ENCODE data around the gene ERGIC3. TPM values are rescaled to one million over a fixed set of nuclear protein-coding genes. Genes with fewer than 3 reads are reported as not detected.

Gene ERGIC3
- total and polyA plus RNA-seq, 2 donors (not counting 3 experiments of a cell fraction or from before 2014, with no cell fraction given) = 203 to 419 TPM

- POLR2A ChIA-PET = no interaction called here
- no peaks in the 10 kb centered on the region for H3K36me3 ChIP-seq (ENCODE audit: control insufficient read depth in 2 of 2, extremely low read depth in 1 of 2, insufficient read depth in 2 of 2, low read length in 2 of 2)
- H3K4me3 ChIP-seq (replicated peaks in 1 of 3; ENCODE audit: insufficient read depth in 1 of 3, low read depth in 1 of 3, low read length in 3 of 3) = no peak overlapping the region
- BruUV-seq (replicated peaks) = no TSS peak
- no peak for FAIRE-seq
- no peaks in the 10 kb centered on the region for H3K9me1 ChIP-seq (replicated peaks; ENCODE audit: control insufficient read depth, extremely low read depth, insufficient read depth, low read length)
- H3K9me3 ChIP-seq (replicated peaks; ENCODE audit: control insufficient read depth, insufficient read depth, low read length) = no peaks in the 10 kb centered on the region
- no peak overlapping the region for H2AFZ ChIP-seq (ENCODE audit: low read depth, low read length)
- no peak overlapping the region for H3K9ac ChIP-seq (replicated peaks; ENCODE audit: extremely low read depth, insufficient read depth, low read length)
- TF ChIP-seq GATA2 (IDR thresholded peaks at IDR 0.05; ENCODE audit: insufficient read depth, insufficient read length, low read depth, low read length) = no peak
- no peak for TF ChIP-seq JUN (IDR thresholded peaks at IDR 0.05; ENCODE audit: borderline replicate concordance, insufficient read depth, insufficient read length, low read depth)
- no peak for TF ChIP-seq MAX (IDR thresholded peaks at IDR 0.05; ENCODE audit: insufficient read depth, insufficient read length)
- TF ChIP-seq MYC (IDR thresholded peaks at IDR 0.05; ENCODE audit: low read depth, low read length) = no peak
- TF ChIP-seq POLR2AphosphoS5 (IDR thresholded peaks at IDR 0.05; ENCODE audit: insufficient read depth, low read depth, low read length) = no peak
- DNase-seq (ENCODE audit: low read depth, low spot score) = no peak
- no peak overlapping the region for H3K27ac ChIP-seq (ENCODE audit: insufficient read depth, low read depth, low read length)
- dilution Hi-C loops (cut with MboI; ENCODE audit: extremely low pct_ligation_motif_present, low sequenced_read_pairs) = no loop called here
- CTCF ChIA-PET = no interaction called here
- H3K4me2 ChIP-seq (ENCODE audit: insufficient read depth, low read length) = no peak overlapping the region
- no peaks in the 10 kb centered on the region for H3K79me2 ChIP-seq (ENCODE audit: control insufficient read depth, insufficient read depth, low read length)
- no peaks in the 10 kb centered on the region for H3K27me3 ChIP-seq (ENCODE audit: control insufficient read depth in 2 of 2, insufficient read depth in 2 of 2, low read length in 2 of 2)
- intact Hi-C loops (cut with micrococcal nuclease) = no loop called here
- H4K20me1 ChIP-seq (replicated peaks; ENCODE audit: control insufficient read depth, extremely low read depth, insufficient read depth, low read length) = no peaks in the 10 kb centered on the region
- H3K4me1 ChIP-seq (ENCODE audit: control insufficient read depth, extremely low read depth, insufficient read depth, low read length) = no peaks in the 10 kb centered on the region
These were observed 45.0 kb downstream of the ERGIC3 start for GRCh38 chr20:35586751-35587425.

- Histone ChIP-seq H2AFZ (ENCODE audit: low read depth, low read length) (no peak overlapping the region), H3K79me2 (ENCODE audit: control insufficient read depth, insufficient read depth, low read length) (no peaks in the 10 kb centered on the region), H3K4me1 (ENCODE audit: control insufficient read depth, extremely low read depth, insufficient read depth, low read length) (no peaks in the 10 kb centered on the region), H3K4me2 (ENCODE audit: insufficient read depth, low read length) (no peak overlapping the region), H4K20me1 (replicated peaks; ENCODE audit: control insufficient read depth, extremely low read depth, insufficient read depth, low read length) (no peaks in the 10 kb centered on the region), H3K9ac (replicated peaks; ENCODE audit: extremely low read depth, insufficient read depth, low read length) (no peak overlapping the region), H3K27ac (ENCODE audit: insufficient read depth, low read depth, low read length) (no peak overlapping the region), H3K9me3 (replicated peaks; ENCODE audit: control insufficient read depth, insufficient read depth, low read length) (no peaks in the 10 kb centered on the region), H3K9me1 (replicated peaks; ENCODE audit: control insufficient read depth, extremely low read depth, insufficient read depth, low read length) (no peaks in the 10 kb centered on the region), H3K36me3 (ENCODE audit: control insufficient read depth in 2 of 2, extremely low read depth in 1 of 2, insufficient read depth in 2 of 2, low read length in 2 of 2) (no peaks in the 10 kb centered on the region), H3K4me3 (replicated peaks in 1 of 3; ENCODE audit: insufficient read depth in 1 of 3, low read depth in 1 of 3, low read length in 3 of 3) (no peak overlapping the region), H3K27me3 (ENCODE audit: control insufficient read depth in 2 of 2, insufficient read depth in 2 of 2, low read length in 2 of 2) (no peaks in the 10 kb centered on the region)
- dilution Hi-C loops (cut with MboI; ENCODE audit: extremely low pct_ligation_motif_present, low sequenced_read_pairs) (no loop called here), intact Hi-C loops (cut with micrococcal nuclease) (no loop called here)
- POLR2A ChIA-PET = no interaction called here
- no peak for TF ChIP-seq JUN (IDR thresholded peaks at IDR 0.05; ENCODE audit: borderline replicate concordance, insufficient read depth, insufficient read length, low read depth)
- TF ChIP-seq CTCF (IDR thresholded peaks at IDR 0.05; ENCODE audit: extremely low read depth in 1 of 2, insufficient read depth in 1 of 2, low read depth in 1 of 2, low read length in 2 of 2) = no peak
- no peak for TF ChIP-seq EZH2 (IDR thresholded peaks at IDR 0.05; ENCODE audit: borderline replicate concordance, low read depth, low read length, severe bottlenecking)
- no peak for TF ChIP-seq MAX (IDR thresholded peaks at IDR 0.05; ENCODE audit: insufficient read depth, insufficient read length)
- BruUV-seq (replicated peaks) = no TSS peak
- FAIRE-seq (no peak), DNase-seq (ENCODE audit: low read depth, low spot score) (no peak)
- CTCF ChIA-PET = no interaction called here
These were observed 45.6 kb downstream of the ERGIC3 start for GRCh38 chr20:35587436-35587835.
